Fibroblast of upper back skin (primary cell): ENCODE measurements around the gene CCDC142.

Experiments used
- DNase-seq: peaks from one replicate; pipeline ENCODE4 v3.0.0-alpha.2; 2013

CCDC142 gene, protein sequence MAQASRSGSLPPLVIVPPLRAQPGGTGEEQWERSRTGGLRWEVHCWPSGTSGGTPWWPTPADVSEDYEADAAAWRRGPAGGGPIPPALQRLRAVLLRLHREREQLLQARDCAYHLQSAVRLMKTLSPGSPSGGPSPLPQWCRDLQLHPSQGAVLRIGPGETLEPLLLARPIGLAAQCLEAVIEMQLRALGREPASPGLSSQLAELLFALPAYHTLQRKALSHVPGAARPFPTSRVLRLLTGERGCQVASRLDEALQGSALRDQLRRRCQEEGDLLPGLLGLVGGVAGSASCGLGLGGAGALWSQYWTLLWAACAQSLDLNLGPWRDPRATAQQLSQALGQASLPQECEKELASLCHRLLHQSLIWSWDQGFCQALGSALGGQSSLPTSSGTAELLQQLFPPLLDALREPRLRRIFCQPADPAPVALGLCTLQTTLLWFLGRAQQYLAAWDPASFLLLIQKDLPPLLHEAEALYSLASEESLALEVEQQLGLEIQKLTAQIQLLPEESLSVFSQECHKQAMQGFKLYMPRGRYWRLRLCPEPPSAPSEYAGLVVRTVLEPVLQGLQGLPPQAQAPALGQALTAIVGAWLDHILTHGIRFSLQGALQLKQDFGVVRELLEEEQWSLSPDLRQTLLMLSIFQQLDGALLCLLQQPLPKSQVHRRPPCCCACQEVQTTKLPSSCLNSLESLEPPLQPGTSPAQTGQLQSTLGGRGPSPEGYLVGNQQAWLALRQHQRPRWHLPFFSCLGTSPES

DNA sequence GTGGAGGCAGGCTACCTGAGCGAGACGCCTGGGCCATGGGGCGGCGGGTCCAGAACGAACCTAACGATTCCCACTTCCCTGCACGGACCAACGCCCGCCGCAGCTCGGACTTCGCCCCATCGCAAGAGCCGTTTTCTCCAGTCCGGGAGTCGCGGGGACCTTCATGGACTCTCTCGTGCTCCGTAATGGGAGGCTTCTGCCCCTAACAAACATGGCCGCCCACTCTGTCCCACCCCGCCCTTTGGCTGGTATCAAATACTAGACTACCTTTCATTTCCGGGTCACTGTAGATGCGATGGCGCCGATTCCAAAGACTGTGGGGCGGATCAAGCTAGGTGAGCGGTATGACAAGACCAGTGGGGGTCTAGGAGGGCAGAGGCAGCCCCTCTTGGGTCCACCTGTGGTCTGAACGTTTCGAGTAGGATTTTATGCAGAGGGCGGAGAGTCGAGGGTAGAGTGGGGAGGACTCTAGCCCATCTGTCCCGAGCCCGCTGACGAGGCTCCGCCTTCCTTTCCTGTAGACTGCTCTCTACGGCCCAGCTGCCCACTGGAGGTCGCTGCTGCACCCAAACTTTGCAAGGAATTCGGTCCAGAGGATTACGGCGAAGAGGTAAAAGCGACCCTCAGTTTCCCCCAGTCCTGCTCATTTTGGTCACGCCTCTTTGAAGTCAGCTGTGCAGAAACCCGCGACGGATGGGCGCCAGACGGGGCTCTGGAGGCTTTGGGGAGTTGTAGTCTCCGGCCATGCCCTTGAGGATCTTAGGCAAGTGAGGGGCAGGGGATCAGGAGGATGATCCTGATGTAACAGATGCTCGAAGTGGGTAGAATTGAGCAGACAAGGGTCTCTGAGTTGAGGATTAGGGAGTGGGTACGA lies at the start of gene CCDC142, which contains the start of gene TTC31:
CCDC142 (minus strand) TSS at position 198 of the 874 bp plus-strand sequence; CDS start at position 37, 161 bp downstream.
TTC31 (plus strand) TSS at position 281 of the 874 bp plus-strand sequence; CDS start at position 296, 15 bp downstream.
- peak; percentile 94 for DNase-seq

DNA sequence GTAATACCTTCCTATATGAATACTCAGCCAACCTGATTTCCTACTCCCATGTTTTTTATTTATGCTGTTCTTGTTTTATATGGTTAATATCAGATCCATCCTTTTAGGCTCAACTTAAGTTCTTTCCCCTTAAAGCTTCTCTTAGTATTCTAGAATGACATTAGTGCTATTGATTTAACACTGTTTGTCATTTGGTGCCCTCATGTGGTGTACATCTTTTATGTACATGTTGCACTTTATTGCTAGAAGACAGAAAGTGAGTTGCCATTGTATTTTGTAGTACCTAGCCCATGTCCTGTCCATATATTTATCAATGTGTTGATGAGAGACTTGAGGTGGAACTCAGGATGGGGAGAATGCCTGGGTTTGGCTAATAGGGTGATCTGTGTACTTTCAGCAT lies 49.4 kb upstream of the CCDC142 start:
- DNase-seq = peak; percentile 52

DNA sequence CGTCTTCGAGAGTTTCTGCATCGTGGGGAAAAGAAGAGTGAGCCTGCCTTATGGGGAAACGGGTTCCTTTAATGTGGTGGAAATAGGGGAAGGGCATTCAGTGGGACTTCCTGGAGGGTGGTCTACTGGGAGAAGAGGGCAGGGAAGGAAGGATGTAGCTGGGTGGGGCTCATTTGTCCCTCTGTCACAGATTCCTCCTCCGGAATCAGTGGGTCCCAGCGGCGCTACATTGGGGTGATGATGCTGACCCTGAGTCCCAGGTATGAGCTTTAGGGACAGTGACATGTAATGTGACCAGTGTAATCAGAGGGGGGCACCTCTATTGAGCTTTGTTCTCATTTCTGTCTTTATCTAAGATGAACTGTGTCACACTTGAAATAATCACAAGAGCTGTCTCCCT lies 48.9 kb upstream of the CCDC142 start:
- no peak for DNase-seq

DNA sequence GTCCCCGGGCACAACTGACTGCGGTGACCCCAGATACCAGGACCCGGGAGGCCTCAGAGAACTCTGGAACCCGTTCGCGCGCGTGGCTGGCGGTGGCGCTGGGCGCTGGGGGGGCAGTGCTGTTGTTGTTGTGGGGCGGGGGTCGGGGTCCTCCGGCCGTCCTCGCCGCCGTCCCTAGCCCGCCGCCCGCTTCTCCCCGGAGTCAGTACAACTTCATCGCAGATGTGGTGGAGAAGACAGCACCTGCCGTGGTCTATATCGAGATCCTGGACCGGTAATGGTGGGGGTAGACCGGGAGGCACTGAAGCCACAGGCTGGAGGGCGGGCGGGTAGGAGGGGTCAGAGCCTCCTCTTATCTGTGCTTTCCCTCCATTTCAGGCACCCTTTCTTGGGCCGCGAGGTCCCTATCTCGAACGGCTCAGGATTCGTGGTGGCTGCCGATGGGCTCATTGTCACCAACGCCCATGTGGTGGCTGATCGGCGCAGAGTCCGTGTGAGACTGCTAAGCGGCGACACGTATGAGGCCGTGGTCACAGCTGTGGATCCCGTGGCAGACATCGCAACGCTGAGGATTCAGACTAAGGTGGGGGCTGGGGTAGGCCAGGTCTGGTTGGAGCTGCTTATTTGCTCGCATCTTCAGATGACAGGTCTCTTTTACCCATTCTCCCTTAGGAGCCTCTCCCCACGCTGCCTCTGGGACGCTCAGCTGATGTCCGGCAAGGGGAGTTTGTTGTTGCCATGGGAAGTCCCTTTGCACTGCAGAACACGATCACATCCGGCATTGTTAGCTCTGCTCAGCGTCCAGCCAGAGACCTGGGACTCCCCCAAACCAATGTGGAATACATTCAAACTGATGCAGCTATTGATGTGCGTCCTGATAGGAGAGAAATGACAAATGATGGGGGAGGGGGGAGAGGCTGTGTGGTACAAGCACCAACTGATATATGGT lies 47.7 kb upstream of the CCDC142 start:
- no peak for DNase-seq

DNA sequence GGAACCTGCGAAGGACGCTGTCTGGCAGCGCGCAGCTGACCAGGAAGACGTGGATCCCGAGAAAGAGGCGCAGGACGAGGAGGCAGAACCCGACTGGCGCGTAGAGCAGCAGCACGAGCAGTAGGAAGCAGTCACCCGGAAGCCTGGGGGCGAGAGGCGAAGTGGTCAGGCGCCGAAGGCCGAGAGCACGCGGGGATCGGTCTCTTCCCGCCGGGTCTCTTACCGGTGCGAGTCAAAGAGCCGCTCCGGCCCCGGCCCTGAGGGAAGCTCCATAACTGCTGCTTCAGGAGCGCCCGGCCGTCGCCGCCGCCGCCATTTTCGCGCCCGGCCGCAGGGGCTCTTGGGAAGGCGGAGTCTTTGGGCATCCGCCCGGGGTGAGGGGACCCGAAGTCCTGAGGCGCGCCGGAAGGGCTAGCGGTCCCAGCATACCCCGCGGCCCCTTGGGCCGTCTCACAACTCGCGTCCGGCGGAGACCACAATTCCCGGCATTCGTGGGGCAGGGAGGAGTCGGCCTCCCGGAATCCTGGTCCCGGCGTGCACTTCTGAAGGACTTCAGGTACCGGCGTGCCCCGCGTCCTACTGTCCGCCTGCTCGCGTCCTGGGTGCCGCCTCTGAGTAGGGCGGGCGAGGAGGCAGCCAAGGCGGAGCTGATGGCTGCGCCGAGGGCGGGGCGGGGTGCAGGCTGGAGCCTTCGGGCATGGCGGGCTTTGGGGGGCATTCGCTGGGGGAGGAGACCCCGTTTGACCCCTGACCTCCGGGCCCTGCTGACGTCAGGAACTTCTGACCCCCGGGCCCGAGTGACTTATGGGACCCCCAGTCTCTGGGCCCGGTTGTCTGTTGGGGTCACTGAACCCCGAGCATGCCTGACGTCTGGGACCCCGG lies 46.8 kb upstream of the CCDC142 start, which contains the start of the genes AUP1 and HTRA2:
AUP1 (minus strand) TSS at position 350 of the 882 bp plus-strand sequence; CDS start at position 273, 77 bp downstream.
HTRA2 (plus strand) TSS at position 577 of the 882 bp plus-strand sequence; CDS start at position 651, 74 bp downstream.
- peak; percentile 99 for DNase-seq

DNA sequence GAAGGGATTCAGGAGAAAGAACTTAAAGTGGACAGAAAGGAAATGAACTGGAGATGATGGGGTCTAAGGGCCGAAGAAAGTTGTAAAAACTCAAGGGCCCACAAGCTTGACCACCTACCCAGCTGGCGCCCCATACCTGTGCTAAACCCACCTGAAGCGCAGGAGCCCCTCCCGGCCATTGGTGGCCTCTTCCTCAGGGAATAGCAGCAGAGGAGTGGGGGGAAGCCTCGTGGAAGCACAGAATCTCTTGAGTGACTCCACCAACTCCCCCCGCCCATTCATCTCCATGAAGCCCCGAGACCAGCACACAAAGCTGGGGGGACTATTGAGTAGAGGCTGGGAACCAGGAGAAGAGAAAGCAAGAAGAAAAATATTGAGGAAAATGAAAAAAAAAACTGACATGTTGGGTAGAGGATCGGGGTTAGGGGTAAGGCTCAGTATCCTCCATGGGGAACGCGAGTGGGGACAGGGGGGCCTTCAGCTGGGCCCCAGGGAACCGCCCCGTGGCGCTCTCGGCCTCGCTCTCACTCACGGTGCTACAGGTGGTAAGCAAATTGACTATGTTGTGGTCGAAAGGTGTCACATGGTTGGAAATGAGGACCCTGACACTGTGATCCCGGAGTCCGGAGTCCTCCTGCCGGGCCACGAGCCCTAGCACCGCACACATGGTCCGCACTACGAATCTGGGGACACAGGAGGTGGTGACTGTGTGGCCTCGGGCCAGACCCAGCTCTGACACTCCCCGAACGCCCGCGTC lies 46.0 kb upstream of the CCDC142 start:
- DNase-seq = no peak

DNA sequence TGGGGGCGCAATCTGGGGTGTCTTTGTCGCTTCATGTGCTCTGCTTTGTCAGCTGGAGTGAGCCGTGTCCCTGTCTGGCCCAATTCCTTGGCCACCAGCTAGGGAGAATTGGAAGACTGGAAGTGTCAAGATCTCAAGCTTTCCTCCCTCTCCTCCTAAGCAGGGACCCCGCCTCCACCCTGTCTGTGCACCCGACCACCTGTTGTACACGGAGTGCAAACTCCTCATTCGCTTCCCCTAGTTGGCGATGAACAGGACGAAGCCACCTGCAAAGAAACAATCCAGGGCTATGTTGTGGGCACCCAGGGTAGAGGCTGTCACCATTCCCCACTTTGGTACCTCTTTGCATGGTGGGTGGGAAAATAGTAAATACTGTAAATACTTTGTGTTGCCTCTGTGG lies 44.9 kb upstream of the CCDC142 start:
- DNase-seq = no peak

DNA sequence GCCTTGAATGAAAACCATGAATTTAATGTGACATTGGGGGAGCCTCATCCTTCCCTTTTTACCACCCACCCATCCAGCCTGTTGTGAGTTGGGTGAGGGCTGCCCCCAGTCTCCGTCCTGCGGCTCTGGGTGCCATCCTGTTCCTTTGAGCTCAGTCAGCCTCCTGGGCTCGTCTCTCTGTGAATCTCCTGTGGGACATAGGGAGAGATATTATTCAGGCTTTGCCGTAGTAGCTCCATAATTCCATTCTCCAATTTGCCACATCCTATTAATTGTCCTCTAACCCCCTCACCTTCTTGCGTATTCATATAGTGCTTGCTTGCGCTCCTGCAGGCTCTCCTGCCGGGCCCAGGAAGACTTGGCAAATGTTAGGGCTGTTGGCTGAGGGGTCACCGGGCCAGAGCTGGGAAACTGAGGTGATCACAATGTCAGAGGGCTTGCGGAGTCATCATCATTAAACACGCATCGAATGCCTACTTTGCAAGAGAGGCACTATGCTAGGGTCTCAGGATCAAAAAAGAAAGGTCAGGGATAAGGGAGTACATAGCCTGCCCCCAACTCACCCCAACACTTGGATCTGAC lies 43.9 kb upstream of the CCDC142 start:
- no peak for DNase-seq

DNA sequence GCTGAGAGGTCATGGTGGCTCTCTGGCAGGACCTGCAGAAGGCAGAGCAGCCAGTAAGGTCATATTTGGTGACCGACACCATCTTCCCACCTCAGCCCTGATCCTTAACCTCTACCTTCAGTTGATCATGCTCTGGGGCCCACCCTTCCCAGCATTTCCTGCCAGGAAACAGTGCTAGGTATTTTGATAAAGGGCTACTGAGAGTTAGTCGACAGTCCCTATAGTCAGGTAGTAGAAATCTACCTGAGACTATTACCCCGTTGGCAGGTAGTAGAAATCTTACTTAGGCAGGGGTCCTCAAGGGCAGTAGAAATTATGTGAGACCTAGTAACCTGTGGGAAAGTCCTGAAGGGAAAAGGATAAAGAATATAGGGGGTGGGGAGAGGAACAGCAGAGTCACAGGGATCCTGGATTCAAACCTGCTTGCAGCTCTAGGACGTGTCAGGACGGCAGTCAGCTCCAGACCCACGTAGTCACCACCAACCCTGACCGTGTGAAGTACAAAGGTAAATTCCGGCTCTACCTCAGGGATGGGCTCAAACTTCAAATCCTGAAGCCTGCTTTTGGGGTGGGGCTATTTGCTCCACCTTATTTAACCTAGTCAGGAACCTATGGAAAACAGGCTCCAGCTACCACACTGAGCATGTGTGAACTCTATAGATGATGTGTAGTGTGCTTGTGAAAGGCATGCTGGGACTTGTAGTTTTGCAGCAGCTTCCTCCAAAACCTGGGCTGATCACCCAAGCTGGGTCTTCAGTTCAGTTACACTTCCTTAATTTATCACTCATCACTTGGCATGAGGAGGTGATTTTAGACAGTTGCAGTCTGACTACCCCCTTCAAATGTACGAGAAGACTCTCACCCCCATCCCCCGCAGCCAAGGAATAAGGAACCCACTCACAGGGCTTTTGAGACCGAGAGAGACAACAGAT lies 43.2 kb upstream of the CCDC142 start, which contains the start of gene DQX1:
DQX1 (minus strand) TSS at position 515 of the 932 bp plus-strand sequence; CDS start at position 13, 502 bp downstream.
- DNase-seq = no peak

DNA sequence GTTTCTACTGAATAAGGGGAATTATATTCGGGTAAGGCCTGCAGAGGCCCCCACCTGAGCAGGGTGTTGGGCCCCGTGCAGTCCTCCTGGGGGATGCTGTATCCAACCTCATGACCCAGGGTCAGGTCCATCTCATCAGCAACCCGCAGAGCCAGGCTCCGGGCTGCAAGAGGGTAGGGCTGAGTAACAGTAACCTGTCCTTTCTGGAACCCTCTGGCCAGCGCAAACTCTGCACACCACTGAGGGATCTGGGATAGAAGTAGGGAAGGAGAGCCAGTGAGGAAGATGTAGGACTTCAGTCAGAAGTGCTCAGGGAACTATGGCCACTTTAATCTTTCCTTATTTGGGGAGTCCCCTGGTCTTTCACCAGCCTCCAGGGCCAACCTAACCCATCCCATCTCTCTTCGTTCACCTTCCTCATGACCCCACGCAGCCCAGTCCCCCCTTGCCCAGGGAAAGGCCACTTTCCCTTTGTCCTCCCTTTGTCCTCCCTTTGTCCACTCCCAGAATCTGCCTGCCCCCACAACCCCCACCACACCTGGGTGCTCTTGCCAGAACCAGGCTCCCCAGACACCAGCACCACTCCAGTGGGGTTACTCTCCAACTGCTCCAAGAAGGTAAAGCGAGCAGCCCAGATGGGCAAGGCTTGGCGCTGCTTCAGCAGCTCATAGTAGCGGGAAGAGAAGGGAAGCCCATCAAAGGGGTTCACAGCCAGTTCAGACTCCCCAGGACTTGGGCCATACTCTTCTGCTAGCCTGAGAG lies 42.3 kb upstream of the CCDC142 start:
- no peak for DNase-seq

DNA sequence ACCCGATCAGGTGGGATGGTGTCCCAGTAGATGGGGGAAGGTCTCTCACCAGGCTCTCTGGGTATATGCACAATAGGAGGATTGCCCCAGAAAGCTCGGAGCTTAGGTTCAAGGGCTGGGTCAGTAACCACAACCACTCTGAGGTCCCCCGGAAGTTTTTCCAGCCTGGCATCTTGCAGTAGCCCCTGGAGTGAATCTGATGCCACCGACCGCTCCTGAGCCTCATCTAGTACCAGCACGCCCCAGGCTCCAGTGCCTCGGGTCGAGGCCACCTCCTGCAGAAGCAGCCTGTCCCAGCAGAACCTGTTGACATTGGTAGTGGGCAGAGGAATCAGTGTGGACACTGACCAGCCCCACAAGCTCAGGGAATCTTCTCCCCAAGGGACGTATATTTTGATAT lies 41.2 kb upstream of the CCDC142 start:
- no peak for DNase-seq

DNA sequence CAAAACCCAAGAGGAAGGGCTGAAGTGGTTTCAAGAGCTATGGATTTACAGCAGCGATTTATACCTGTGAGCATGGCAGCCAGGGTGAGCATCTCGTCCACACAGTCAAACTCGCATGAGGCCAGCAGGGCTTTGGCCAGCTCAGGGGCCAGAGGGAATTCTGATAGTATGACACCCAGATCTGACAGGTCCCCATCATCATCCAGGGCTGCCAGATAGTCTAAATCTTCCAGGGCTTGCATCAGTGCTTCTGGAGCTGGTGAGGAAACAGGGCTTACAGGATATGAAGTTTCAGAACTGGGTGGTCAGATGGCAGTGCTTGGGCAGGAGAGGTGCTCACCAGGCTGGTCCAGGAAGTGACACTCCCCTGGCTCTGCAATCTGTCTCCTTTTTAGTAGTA lies 39.7 kb upstream of the CCDC142 start:
- no peak for DNase-seq

DNA sequence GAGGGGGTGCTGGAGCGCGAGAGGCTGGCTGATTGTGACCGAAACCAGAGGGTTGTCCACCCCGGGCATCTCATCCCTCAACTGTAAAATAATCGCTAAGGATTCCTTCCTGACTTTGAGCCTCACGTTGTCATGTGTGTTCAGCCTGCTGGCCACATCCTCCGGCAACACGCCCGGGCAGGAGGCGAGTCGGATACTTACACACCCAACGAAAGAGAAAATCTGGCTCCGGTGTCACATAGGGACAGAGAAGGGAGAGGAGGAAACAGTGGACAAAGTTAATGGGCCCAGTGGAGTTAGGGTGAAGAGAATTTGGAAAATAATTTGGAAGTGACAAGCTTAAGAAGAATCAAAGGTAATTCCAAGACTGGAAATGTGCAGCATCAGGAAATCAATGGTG lies 33.9 kb upstream of the CCDC142 start:
- DNase-seq = no peak

DNA sequence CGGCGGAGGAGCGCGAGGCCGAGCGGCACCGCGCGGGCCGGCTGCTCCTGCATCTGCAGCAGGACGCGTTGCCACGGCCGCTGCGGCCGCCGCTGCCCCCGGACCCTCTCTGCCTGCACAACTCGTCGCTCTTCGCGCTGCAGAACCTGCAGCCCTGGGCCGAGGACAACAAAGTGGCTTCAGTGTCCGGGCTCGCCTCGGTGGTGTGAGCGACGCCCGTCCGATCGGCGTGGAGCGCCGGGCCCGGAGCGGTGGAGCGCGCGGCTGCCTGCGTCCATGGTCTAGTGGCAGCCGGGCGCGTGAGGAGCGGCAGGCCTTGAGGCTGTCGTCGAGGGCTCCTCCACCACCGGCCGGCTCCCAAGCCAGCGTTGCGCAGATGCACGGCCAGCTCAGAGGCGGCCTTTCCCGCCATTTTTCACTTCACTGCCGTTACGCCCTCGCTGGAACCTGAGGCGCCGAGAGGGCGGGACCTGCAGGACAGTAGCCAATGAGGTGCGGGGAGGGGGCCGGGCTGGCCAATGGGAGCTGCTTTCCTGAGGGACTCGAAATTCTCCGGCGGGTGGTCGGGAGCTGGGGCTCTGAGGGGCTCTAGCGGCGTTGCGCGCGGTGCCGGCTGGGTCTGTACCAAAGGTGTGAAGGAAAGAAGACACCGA lies 33.3 kb upstream of the CCDC142 start:
- DNase-seq = peak; percentile 49

DNA sequence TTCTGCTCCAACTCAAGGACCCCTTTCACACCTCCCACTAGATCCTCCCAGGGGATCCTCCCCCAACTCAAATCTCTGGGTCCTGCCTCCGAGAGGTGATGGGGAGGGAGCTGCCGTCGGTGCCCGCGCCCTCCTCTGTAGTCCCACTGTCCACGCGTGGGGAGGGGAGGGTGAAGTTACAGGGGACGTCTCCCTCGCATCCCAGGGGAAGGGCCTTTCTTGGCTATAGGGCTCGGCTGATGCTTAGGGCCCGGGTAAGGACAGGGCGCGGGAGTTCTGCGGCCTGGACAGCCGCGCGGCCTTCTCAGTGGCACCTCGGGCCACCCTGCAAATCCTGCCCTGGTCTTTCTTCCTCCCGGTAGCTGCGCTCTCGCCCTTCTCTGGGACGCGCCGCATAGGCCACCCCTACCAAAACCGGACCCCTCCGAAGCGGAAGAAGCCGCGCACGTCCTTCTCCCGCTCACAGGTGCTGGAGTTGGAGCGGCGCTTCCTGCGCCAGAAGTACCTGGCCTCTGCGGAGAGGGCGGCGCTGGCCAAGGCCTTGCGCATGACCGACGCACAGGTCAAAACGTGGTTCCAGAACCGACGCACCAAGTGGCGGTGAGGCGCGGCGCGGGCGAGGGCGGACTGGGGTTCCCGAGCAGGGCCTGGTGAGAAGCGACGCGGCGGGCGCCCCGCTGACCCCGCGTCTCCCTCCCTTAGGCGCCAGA lies 32.6 kb upstream of the CCDC142 start:
- DNase-seq = no peak
